ENCODE data around the gene ZNF28.
"Not testable (repeated sequence)": the region's sequence is repeated elsewhere in the genome, so short reads cannot be mapped to it uniquely, and the experiment has no call there.

ZNF28 gene

DNA sequence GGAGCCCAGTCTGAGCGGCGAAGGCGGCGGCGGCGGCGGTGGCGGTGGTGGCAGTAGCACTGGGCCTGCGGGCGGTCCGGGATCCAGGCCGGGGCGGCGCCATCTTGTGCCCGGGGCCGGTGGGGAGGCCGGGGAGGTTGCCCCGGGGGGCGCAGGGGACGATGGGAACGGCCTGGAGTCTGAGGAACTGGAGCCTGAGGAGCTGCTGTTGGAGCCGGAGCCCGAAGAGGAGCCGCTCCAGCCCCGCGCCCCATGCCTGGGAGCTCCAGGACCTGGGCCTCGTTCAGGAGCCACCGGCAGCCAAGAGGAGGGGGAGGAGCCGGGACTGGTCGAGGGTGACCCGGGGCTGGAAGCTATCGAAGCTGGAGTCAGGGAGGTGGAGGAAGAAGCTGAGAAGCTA, 11.6 kb downstream of the ZNF28 start:
- TF ChIP-seq, protein P1, sequence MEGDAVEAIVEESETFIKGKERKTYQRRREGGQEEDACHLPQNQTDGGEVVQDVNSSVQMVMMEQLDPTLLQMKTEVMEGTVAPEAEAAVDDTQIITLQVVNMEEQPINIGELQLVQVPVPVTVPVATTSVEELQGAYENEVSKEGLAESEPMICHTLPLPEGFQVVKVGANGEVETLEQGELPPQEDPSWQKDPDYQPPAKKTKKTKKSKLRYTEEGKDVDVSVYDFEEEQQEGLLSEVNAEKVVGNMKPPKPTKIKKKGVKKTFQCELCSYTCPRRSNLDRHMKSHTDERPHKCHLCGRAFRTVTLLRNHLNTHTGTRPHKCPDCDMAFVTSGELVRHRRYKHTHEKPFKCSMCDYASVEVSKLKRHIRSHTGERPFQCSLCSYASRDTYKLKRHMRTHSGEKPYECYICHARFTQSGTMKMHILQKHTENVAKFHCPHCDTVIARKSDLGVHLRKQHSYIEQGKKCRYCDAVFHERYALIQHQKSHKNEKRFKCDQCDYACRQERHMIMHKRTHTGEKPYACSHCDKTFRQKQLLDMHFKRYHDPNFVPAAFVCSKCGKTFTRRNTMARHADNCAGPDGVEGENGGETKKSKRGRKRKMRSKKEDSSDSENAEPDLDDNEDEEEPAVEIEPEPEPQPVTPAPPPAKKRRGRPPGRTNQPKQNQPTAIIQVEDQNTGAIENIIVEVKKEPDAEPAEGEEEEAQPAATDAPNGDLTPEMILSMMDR (IDR thresholded peaks at IDR 0.05; ENCODE audit: insufficient read depth, missing control alignments) = no peak
- DNase-seq (ENCODE audit: insufficient read length, low spot score) (no peak), FAIRE-seq (no peak)

DNA sequence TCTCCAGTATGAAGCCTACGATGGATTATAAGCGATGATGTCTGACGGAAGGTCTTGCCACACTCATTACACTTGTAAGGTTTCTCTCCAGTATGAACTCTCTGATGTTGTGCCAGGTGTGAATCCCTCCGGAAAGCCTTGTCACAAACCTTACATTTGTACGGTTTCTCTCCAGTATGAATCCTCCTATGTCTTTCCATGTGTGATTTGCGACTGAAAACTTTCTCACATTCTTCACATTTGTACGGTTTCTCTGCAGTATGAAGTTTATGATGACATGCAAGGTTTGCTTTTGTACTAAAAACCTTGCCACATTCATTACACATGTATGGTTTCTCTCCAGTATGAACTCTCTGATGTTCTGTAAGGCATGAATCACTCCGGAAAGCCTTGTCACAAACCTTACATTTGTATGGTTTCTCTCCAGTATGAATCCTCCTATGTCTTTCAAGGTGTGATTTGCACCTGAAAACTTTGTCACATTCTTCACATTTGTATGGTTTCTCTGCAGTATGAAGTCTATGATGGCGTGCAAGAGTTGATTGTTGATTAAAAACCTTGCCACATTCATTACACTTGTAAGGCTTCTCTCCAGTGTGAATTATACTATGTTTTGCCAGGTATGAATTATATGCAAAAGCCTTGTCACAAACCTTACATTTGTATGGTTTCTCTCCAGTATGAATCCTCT, 21.3 kb downstream of the ZNF28 start:
- FAIRE-seq; DNase-seq (ENCODE audit: insufficient read length, low spot score): not testable (repeated sequence)

DNA sequence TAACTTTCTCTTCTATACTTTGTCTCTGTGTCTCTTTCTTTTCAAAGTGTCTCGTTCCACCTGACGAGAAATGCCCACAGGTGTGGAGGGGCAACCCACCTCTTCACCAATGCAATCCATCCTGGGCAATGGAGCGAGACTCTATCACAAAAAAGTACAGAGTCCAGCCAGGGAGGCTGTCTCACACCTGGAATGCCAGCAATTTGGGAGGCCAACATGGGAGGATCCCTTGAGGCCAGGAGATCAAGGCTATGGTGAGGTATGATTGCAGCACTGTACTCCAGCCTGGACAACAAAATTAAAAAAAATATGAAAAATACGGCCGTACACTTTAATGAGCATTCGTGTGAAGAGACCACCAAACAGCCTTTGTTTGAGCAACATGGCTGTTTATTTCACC, 32.0 kb downstream of the ZNF28 start:
- TF ChIP-seq, protein P1 (IDR thresholded peaks at IDR 0.05; ENCODE audit: insufficient read depth, missing control alignments) = no peak
- FAIRE-seq (no peak), DNase-seq (ENCODE audit: insufficient read length, low spot score) (no peak)

GRCh38 chr19:52786464-52787354, 34.7 kb downstream of the ZNF28 start, which contains the start of gene ZNF600:
ZNF600 (minus strand) TSS chr19:52786791; CDS start chr19:52778888, 7,903 bp downstream.
- DNase-seq (ENCODE audit: insufficient read length, low spot score); FAIRE-seq: not testable (repeated sequence)

DNA sequence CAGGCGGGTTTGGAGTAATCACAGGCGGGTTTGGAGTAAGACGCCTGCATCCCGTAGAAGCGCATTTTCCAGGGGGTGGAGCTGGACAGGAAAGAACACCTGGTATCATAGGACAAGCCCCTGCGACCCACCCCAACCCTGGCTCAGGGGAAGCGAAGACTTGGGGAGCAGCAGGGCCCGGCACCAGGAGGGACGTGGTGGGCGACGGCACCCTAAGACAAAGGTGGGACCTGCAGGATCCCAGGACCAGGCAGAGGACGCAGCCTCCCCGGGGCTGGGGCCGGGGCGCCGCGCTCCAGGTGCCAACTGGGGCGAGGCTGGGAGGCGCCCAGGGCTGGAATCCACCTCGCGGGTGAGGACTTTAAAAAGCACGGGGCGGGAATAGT, 35.4 kb downstream of the ZNF28 start:
- TF ChIP-seq, protein P1 (IDR thresholded peaks at IDR 0.05; ENCODE audit: insufficient read depth, missing control alignments) = no peak
- DNase-seq (ENCODE audit: insufficient read length, low spot score) (no peak), FAIRE-seq (no peak)

DNA sequence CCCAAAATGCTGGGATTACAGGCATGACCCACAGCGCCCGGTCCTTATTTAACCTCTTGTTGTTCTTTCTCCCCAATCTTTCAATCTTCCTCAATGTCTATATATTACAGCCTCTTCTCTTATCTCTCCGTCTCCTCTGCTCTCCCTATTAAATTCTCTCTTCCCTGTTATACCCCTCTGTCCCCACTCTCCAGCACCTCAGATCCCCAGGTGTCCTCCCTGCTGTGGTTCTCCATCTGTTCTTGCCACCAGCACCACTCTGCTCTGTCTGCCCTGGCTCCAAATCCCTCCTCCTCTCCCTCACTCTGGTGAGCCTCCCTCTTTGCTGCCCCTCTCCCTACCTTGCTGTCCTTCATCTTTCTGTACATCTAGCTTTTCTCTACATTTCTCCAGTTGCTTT, 35.9 kb downstream of the ZNF28 start:
- TF ChIP-seq, protein P1 (IDR thresholded peaks at IDR 0.05; ENCODE audit: insufficient read depth, missing control alignments) = no peak
- FAIRE-seq (no peak), DNase-seq (ENCODE audit: insufficient read length, low spot score) (no peak)

GRCh38 chr19:52782864-52783263, 38.6 kb downstream of the ZNF28 start:
- not testable (repeated sequence) for DNase-seq (ENCODE audit: insufficient read length, low spot score); FAIRE-seq

DNA sequence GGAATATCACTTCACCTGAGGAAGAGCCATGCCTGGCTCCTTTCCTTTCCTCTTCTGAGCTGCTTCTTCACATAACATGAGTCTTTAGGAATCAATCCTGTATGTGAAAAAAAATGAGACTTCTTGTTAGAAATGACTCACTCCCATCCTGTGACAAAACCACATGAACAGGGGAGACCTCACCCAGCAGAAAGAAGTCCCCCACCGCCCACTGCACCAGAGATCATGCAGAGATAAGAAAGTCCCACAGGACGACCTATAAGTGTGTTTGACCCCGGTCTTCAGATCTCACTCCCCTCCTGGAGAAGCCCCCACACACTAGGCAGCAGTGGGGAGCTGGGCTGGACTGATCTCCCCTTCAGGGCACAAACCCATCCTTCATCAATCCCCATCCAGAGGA, 42.6 kb downstream of the ZNF28 start:
- DNase-seq (ENCODE audit: insufficient read length, low spot score) = no peak
- FAIRE-seq = no peak
- TF ChIP-seq, protein P1 (IDR thresholded peaks at IDR 0.05; ENCODE audit: insufficient read depth, missing control alignments) = no peak

DNA sequence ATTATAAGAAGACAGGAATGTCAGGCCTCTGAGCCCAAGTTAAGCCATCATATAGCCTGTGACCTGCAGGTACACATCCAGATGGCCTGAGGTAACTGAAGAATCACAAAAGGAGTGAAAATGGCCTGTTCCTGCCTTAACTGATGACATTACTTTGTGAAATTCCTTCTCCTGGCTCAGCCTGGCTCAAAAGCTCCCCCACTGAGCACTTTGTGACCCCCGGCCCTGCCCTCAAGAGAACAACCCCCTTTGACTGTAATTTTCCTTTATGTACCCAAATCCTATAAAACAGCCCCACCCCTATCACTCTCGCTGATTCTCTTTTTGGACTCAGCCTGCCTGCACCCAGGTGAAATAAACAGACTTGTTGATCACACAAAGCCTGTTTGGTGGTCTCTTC, 65.0 kb downstream of the ZNF28 start:
- not testable (repeated sequence) for DNase-seq (ENCODE audit: insufficient read length, low spot score); FAIRE-seq
